NCI-H1092 treated with DMSO at 0.1 percent for 48 hours (cell line): ENCODE results near the gene MED12L.
"Not testable (repeated sequence)": the region's sequence is repeated elsewhere in the genome, so short reads cannot be mapped to it uniquely, and the experiment has no call there.

Experiments used
- DNase-seq: peaks from one replicate; lab custom pipeline; 2025; lab: John Stamatoyannopoulos, UW

The MED12L gene

DNA sequence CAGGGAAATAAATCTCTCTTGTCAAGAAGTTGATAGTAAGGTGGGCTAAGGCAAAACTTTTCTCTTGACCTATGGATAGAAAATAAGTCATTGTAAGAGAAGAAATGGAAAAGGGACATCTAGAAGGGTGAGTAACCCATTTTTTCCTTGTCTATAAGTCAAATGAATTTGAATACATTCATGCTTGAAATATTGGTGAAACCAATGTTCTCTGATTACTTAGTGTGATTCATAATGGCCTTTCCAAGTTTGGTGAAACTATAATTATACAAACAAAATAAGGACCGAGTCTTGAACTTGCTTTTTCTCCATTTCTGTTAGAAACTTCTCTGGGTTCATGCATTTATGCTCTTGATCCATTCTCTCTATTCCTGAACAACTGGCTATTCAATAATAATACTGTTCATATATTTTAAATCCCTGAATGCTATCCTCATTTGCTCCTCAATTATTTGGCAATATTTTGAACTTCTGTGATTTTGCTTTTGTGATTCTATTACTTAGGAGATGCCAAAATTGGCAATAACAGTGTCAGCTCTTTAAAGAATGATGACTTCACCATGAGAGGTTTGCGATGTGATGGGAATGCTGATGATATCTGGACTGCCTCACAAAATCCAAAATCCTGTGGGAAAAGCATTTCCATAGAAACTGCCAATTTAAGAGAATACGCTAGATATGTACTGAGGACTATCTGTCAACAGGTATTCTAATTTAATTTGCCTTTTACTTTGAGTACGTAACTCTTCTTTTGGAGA is 286.8 kb downstream of the MED12L start:
- DNase-seq, result no peak

DNA sequence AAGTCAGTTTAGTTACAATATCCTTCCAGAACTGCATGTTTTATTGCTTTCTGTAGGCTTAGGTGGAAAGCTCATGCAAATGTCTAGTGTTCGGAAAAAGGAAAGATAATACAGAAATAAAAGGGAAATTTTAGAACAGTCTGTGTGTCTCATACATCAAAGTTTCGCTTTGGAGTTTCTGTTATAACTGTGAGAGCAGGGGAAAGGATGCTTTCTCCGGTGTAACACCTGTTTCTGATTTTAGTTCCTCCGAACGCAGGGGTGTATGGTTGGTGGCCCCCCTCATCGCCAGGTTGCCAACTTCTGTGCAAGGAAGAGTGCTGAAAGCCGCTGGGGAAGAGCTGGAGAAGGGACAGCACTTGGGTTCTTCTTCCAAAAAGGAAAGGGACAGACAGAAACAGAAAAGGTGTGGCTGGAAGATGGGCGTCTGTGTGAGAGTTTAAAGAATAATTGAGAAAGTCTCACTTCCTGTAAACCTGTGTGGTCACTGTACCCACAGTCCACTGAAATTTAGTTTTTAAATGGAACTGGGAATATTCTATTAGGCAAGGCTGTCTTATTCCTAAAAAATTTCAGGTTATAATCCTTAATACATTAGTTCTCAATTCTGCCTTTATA is 292.4 kb downstream of the MED12L start:
- no peak for DNase-seq

GRCh38 chr3:151379083-151379734 is 293.7 kb downstream of the MED12L start:
- no peak for DNase-seq

- DNase-seq, result no peak
These were observed 297.2 kb downstream of the MED12L start for GRCh38 chr3:151382671-151383070.

DNA sequence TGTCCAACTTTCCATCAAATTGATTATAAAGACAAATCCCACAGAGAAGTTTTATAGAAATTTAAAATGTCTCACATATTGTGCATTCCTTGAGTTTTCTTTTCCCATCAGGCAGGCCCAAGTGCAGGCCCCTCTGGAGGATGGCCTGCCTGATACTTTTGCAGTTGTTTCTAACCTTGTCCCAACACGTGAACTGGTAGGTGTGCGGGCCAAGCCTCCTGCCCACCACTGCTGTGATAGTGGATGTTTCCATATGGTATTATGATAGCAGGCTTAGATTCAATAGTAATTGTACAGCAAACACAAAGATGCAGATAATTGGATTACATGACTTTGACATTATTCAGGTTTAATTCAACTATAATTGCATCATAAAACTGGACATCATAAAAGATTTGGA is 297.6 kb downstream of the MED12L start:
- no peak for DNase-seq

DNA sequence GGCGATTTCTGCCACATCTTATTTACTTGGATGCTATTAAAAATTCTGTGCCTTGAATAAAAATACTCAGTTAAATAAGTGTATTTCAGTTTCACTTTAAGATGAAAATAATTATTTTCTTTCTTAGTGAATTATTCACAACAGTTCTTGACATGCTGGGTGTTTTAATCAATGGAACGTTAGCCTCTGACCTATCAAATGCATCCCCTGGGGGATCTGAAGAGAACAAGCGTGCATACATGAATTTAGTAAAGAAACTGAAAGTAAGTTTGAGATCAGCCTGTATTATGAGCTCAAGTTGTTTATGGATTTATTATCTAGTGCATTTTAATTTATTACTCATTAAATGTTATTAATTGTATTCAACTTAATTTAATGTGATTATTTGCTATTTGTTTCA is 298.5 kb downstream of the MED12L start:
- no peak for DNase-seq

DNA sequence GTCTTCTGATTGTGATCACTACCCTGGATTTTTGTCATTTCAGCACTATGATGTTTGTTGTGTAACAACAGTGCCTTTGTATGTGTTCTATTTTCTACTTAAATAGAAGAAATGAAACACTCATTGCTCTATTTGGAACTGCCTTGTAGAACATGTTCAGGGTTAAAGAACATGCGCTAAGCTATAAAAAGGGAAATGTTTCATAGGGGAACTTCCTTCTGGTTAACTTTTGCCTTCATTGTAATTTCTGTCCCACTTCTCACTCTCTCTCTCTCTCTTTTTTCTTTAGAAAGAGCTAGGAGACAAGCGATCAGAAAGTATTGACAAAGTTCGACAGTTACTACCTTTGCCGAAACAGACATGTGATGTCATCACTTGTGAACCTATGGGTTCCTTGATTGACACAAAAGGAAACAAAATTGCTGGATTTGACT is 299.3 kb downstream of the MED12L start, which contains the start of gene P2RY12:
P2RY12 (minus strand) TSS at position 13 of the 434 bp plus-strand sequence. CDS start 45,908 bp downstream, outside the sequence.
- DNase-seq, result no peak

DNA sequence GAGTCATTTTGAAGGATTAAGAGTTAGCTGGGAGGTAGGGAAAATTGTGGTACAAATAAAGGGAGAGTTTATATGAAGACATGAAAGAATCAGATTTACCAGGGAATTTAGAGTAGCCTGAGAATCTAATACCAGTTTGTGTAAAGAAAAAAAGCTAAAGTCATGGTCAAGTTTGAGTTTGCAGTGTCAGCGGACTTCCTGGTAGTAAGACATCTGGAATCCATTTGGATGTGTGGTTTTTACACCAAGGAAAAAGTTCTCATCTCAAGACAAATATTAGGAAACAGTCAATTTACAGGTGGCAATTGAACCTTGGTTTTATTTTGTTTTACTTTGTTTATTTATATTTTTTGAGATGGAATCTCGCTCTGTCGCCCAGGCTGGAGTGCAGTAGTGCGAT is 300.6 kb downstream of the MED12L start:
- DNase-seq, result no peak

DNA sequence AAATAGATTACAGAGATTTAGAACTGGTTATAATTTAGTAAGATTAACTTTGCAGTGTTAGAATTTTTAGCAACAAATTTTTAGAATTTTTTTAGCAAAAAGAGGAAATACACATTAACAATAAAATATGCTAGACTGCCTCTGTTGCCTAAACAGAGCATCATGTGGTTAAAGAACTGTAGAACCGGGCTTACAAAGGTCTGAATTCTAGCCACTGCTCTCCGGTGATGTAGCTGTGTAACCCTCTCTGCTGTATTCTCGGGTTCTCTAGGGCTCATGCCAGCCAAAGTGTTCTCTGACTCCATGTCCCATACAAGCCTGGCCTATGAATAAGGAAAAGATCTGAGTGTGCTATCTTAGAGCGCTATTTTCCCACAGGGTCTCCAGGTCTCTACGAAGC is 302.0 kb downstream of the MED12L start:
- DNase-seq, result no peak

- no peak for DNase-seq
These were observed 302.4 kb downstream of the MED12L start for GRCh38 chr3:151387842-151388241.

DNA sequence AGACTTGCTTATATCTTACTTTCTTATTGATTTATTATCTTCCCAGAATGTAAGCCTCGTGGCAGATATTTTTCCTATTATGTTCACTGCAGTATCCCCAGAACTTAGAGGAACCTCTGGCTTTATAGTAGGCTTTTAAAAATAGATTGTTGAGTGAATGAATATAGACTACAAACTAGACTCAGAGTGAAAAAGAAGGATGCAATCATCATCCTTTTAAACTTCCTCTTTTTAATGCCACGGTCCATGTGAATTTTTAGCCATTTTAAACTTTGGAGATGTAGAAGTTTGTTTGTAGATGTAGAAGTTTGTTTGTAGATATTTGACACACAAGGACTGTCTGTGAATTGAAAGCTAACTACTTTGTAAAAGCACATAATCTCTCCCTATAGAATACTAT is 306.3 kb downstream of the MED12L start:
- DNase-seq, result no peak

GRCh38 chr3:151392191-151392590 is 306.7 kb downstream of the MED12L start:
- not testable (repeated sequence) for DNase-seq

DNA sequence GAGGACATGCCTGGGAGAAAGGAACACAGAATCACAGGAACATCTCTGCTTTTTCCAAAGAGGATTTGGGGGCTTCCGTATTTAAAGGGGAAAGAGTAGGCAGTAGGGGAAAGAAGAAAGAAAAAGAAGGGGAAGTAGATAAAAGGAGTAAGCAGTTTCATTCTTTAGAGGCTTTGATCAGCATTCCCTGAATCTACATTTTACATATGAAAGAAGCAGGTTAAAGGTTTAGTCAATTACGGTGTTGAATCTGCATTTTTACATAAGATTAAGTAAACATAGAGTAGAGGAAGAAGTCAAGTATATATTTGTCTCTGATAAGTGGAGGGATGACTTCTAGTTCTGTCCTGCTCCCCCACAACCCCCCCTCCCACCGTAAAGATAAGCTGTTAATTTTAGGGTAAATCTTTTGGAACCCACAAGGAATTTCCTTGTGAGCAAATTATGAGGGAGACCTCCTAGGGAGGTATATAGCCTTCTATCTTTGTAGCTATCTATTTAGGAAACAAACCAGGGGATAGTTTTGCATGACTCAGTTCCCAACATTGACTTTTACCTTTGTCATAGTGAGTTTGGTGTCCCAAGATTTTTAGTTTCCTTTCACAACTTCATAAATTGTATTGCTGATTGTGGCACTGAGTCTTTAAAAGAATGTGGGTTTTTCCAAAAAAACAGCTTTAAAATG is 307.8 kb downstream of the MED12L start:
- DNase-seq, result no peak

GRCh38 chr3:151393941-151394340 is 308.5 kb downstream of the MED12L start:
- DNase-seq, result no peak

GRCh38 chr3:151394611-151395010 is 309.1 kb downstream of the MED12L start:
- DNase-seq, result no peak

DNA sequence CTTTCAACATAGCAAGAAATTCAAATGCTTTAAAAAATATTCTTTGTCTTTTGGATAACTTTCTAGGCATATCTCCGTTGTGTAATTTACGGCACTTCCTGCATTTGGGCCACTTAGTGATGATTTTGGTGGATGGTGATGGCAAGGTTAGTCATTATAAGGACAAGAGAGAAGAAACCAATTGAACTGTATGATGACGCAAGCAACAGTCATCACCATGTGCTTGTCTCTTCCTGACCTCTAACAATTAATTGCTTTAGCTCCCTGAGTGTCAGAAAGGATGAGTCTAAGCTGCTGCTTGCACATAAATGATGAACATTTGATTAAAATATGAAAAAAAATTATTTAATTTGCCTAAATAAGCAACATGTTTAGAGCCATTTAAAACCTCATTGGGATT is 310.3 kb downstream of the MED12L start:
- DNase-seq, result no peak

DNA sequence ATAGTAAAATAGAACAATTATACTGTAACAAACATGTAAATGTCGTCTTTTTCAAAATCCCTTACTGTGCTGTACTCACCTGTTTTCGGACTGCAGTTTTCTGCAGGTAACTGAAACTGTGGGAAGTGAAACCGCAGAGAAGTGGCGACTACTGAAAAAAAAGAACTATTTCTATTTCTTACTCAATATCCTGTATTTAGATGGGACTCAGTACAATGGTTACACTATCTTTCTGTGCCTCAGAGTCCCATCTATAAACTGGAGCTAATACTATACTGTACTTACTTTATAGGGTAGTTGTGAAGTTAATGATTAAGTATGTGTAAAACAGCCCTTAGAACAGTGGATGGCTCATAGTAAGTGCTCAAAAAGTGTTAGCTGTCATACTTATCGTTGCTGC is 313.4 kb downstream of the MED12L start:
- DNase-seq, result no peak

- no peak for DNase-seq
These were observed 314.9 kb downstream of the MED12L start for GRCh38 chr3:151400341-151400740.

GRCh38 chr3:151402349-151402748 is 316.9 kb downstream of the MED12L start:
- no peak for DNase-seq

DNA sequence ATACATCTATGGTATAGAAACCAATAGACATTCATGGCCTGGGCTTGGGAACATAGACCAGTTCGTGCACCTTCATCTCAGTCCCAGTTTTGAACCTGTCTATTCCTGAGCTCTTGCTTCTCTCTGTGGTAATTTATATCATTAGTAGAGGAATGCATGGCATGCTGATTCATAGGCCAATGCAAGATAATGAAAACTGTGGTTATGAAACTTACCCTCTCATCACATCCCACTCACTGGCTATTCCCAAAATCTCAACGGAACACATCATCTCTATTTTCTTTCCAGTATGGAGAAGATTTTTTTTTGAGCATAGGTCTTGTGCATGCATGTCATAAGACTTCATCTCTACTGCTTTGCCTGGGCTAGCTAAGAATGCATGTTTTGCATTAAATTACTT is 317.8 kb downstream of the MED12L start:
- DNase-seq, result no peak

GRCh38 chr3:151404316-151404715 is 318.9 kb downstream of the MED12L start:
- DNase-seq, result no peak

GRCh38 chr3:151407928-151408327 is 322.5 kb downstream of the MED12L start:
- no peak for DNase-seq
